Activated CD4-positive, alpha-beta T cell treated with anti-CD3 and anti-CD28 coated beads, Interleukin-2, amount 50 U/mL, for 16 hours (primary cell): ENCODE measurements around the gene DSCAM.

ENCODE experiments used
- DNase-seq: peaks from one replicate; pipeline ENCODE4 v3.0.0-alpha.2; 2020

The DSCAM gene

GRCh38 chr21:40689840-40690360, 157.1 kb downstream of the DSCAM start:
- no peak for DNase-seq

- DNase-seq: no peak
These were observed 157.7 kb downstream of the DSCAM start for GRCh38 chr21:40689217-40689616.

GRCh38 chr21:40688106-40688864, 158.7 kb downstream of the DSCAM start:
- DNase-seq: no peak

GRCh38 chr21:40687625-40688024, 159.3 kb downstream of the DSCAM start:
- no peak for DNase-seq

GRCh38 chr21:40686526-40686925, 160.4 kb downstream of the DSCAM start:
- DNase-seq: no peak

- no peak for DNase-seq
These were observed 161.8 kb downstream of the DSCAM start for GRCh38 chr21:40685141-40685540.

- no peak for DNase-seq
These were observed 162.2 kb downstream of the DSCAM start for GRCh38 chr21:40684726-40685125.

- DNase-seq: no peak
These were observed 163.6 kb downstream of the DSCAM start for GRCh38 chr21:40683349-40683748.

- no peak for DNase-seq
These were observed 165.6 kb downstream of the DSCAM start for GRCh38 chr21:40681164-40681859.

- DNase-seq: no peak
These were observed 166.6 kb downstream of the DSCAM start for GRCh38 chr21:40680311-40680710.

- DNase-seq: no peak
These were observed 168.2 kb downstream of the DSCAM start for GRCh38 chr21:40678681-40679284.

GRCh38 chr21:40675017-40675416, 171.9 kb downstream of the DSCAM start:
- DNase-seq: no peak

GRCh38 chr21:40672602-40673001, 174.4 kb downstream of the DSCAM start:
- DNase-seq: no peak

GRCh38 chr21:40671716-40672115, 175.2 kb downstream of the DSCAM start:
- DNase-seq: no peak

- no peak for DNase-seq
These were observed 178.2 kb downstream of the DSCAM start for GRCh38 chr21:40668555-40669275.

- no peak for DNase-seq
These were observed 179.0 kb downstream of the DSCAM start for GRCh38 chr21:40667967-40668366.

- no peak for DNase-seq
These were observed 184.1 kb downstream of the DSCAM start for GRCh38 chr21:40662889-40663288.

- no peak for DNase-seq
These were observed 186.5 kb downstream of the DSCAM start for GRCh38 chr21:40660461-40660860.

- DNase-seq: no peak
These were observed 188.6 kb downstream of the DSCAM start for GRCh38 chr21:40658311-40658710.

- DNase-seq: no peak
These were observed 194.5 kb downstream of the DSCAM start for GRCh38 chr21:40652436-40652835.

GRCh38 chr21:40647706-40648105, 199.3 kb downstream of the DSCAM start:
- DNase-seq: no peak

- DNase-seq: no peak
These were observed 200.3 kb downstream of the DSCAM start for GRCh38 chr21:40646651-40647050.

- DNase-seq: no peak
These were observed 205.9 kb downstream of the DSCAM start for GRCh38 chr21:40641042-40641441.
